ENCODE data around the gene HHIP.

The HHIP gene

GRCh38 chr4:144721994-144722393, 76.0 kb downstream of the HHIP start:
- Histone ChIP-seq H3K9me3 (ENCODE audit: severe bottlenecking) (no peaks in the 10 kb centered on the region), H3K4me1 (ENCODE audit: insufficient read depth, poor library complexity, severe bottlenecking) (no peaks in the 10 kb centered on the region), H3K27me3 (ENCODE audit: insufficient read depth, poor library complexity, severe bottlenecking) (no peaks in the 10 kb centered on the region), H3K36me3 (ENCODE audit: low read depth) (no peaks in the 10 kb centered on the region), H3K4me3 (ENCODE audit: severe bottlenecking) (no peak overlapping the region), H3K27ac (ENCODE audit: poor library complexity, severe bottlenecking) (no peak overlapping the region)
- no peak for ATAC-seq (ENCODE audit: low read depth)
- no peak for DNase-seq (ENCODE audit: low spot score)
- TF ChIP-seq CTCF (IDR thresholded peaks at IDR 0.05; ENCODE audit: poor library complexity, severe bottlenecking), result no peak

- no peak for TF ChIP-seq CTCF (IDR thresholded peaks at IDR 0.05; ENCODE audit: poor library complexity, severe bottlenecking)
- no peak for DNase-seq (ENCODE audit: low spot score)
Observed at GRCh38 chr4:144723471-144723870, 77.5 kb downstream of the HHIP start.

GRCh38 chr4:144729175-144729574, 83.2 kb downstream of the HHIP start:
- no peaks in the 10 kb centered on the region for H3K27me3 ChIP-seq (ENCODE audit: insufficient read depth, poor library complexity, severe bottlenecking)
- ATAC-seq (ENCODE audit: low read depth), result no peak
- no peak overlapping the region for H3K4me3 ChIP-seq (ENCODE audit: severe bottlenecking)
- peaks cover 14% of the 10 kb centered on the region for H3K4me1 ChIP-seq (ENCODE audit: insufficient read depth, poor library complexity, severe bottlenecking)
- no peaks in the 10 kb centered on the region for H3K9me3 ChIP-seq (ENCODE audit: severe bottlenecking)
- TF ChIP-seq CTCF (IDR thresholded peaks at IDR 0.05; ENCODE audit: poor library complexity, severe bottlenecking), result no peak
- DNase-seq (ENCODE audit: low spot score), result no peak
- no peaks in the 10 kb centered on the region for H3K36me3 ChIP-seq (ENCODE audit: low read depth)
- no peak overlapping the region for H3K27ac ChIP-seq (ENCODE audit: poor library complexity, severe bottlenecking)

More at GRCh38 chr4:144723471-144723870, 77.5 kb downstream of the HHIP start:
- H3K27me3 ChIP-seq (ENCODE audit: insufficient read depth, poor library complexity, severe bottlenecking), result no peaks in the 10 kb centered on the region
- H3K36me3 ChIP-seq (ENCODE audit: low read depth), result no peaks in the 10 kb centered on the region
- H3K27ac ChIP-seq (ENCODE audit: poor library complexity, severe bottlenecking), result no peak overlapping the region
- no peak for ATAC-seq (ENCODE audit: low read depth)
- no peaks in the 10 kb centered on the region for H3K4me1 ChIP-seq (ENCODE audit: insufficient read depth, poor library complexity, severe bottlenecking)
- H3K9me3 ChIP-seq (ENCODE audit: severe bottlenecking), result no peaks in the 10 kb centered on the region
- no peak overlapping the region for H3K4me3 ChIP-seq (ENCODE audit: severe bottlenecking)

- no peak for TF ChIP-seq CTCF (IDR thresholded peaks at IDR 0.05; ENCODE audit: poor library complexity, severe bottlenecking)
- Histone ChIP-seq H3K4me1 (ENCODE audit: insufficient read depth, poor library complexity, severe bottlenecking) (peaks cover 25% of the 10 kb centered on the region), H3K36me3 (ENCODE audit: low read depth) (no peaks in the 10 kb centered on the region), H3K4me3 (ENCODE audit: severe bottlenecking) (no peak overlapping the region), H3K27ac (ENCODE audit: poor library complexity, severe bottlenecking) (peak overlapping the region; percentile 75), H3K9me3 (ENCODE audit: severe bottlenecking) (no peaks in the 10 kb centered on the region), H3K27me3 (ENCODE audit: insufficient read depth, poor library complexity, severe bottlenecking) (no peaks in the 10 kb centered on the region)
- DNase-seq (ENCODE audit: low spot score) (no peak), ATAC-seq (ENCODE audit: low read depth) (peak; percentile 43)
Observed at GRCh38 chr4:144732584-144733428, 86.8 kb downstream of the HHIP start.

- Histone ChIP-seq H3K27ac (ENCODE audit: poor library complexity, severe bottlenecking) (peak overlapping the region; percentile 75), H3K4me3 (ENCODE audit: severe bottlenecking) (no peak overlapping the region), H3K27me3 (ENCODE audit: insufficient read depth, poor library complexity, severe bottlenecking) (no peaks in the 10 kb centered on the region), H3K4me1 (ENCODE audit: insufficient read depth, poor library complexity, severe bottlenecking) (peaks cover 25% of the 10 kb centered on the region), H3K36me3 (ENCODE audit: low read depth) (no peaks in the 10 kb centered on the region), H3K9me3 (ENCODE audit: severe bottlenecking) (no peaks in the 10 kb centered on the region)
- ATAC-seq (ENCODE audit: low read depth) (no peak), DNase-seq (ENCODE audit: low spot score) (no peak)
- TF ChIP-seq CTCF (IDR thresholded peaks at IDR 0.05; ENCODE audit: poor library complexity, severe bottlenecking), result no peak
Observed at GRCh38 chr4:144733566-144733965, 87.6 kb downstream of the HHIP start.

All from RWPE2 (cell line).